Fibroblast of pulmonary artery (primary cell): ENCODE measurements around the gene RCAN1.

Experiments
- DNase-seq: peaks from one replicate; pipeline ENCODE4 v3.0.0-alpha.2; 2010; ENCODE audit warnings: low read depth
- H3K4me3 ChIP-seq: replicated peaks from 2 replicates; pipeline ENCODE4 v1.5.1; 2011; ENCODE audit warnings: low read depth, mild to moderate bottlenecking, control low read depth, low read length, moderate library complexity
- TF ChIP-seq, protein P1 (sequence below): IDR thresholded peaks from 2 replicates; pipeline ENCODE4 v1.5.1; 2011; ENCODE audit warnings: mild to moderate bottlenecking, control low read depth, low read length, inconsistent platforms; ENCODE audit errors: missing control alignments

RCAN1 gene

DNA sequence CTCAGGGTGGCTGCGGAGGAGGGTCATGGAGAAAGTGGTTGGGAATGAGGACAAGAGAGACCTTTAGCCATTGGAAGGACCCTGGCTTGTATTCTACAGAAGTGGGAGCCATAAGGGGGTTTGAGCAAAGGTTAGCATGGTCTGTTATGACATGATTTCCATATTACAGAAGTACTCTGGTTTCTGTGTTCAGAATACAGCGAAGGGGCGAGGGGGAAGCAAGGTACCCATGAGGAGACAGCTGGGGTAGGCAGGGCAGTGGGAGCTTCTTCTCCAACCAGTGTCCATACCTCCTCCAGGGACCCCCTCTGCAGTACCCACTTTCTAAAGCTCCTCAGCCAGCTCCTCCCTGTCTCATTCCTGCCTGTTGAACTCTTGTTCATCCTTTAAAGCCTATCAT lies 81.0 kb downstream of the RCAN1 start:
- TF ChIP-seq, protein P1, sequence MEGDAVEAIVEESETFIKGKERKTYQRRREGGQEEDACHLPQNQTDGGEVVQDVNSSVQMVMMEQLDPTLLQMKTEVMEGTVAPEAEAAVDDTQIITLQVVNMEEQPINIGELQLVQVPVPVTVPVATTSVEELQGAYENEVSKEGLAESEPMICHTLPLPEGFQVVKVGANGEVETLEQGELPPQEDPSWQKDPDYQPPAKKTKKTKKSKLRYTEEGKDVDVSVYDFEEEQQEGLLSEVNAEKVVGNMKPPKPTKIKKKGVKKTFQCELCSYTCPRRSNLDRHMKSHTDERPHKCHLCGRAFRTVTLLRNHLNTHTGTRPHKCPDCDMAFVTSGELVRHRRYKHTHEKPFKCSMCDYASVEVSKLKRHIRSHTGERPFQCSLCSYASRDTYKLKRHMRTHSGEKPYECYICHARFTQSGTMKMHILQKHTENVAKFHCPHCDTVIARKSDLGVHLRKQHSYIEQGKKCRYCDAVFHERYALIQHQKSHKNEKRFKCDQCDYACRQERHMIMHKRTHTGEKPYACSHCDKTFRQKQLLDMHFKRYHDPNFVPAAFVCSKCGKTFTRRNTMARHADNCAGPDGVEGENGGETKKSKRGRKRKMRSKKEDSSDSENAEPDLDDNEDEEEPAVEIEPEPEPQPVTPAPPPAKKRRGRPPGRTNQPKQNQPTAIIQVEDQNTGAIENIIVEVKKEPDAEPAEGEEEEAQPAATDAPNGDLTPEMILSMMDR, result no peak
- H3K4me3 ChIP-seq, result no peak overlapping the region
- no peak for DNase-seq

DNA sequence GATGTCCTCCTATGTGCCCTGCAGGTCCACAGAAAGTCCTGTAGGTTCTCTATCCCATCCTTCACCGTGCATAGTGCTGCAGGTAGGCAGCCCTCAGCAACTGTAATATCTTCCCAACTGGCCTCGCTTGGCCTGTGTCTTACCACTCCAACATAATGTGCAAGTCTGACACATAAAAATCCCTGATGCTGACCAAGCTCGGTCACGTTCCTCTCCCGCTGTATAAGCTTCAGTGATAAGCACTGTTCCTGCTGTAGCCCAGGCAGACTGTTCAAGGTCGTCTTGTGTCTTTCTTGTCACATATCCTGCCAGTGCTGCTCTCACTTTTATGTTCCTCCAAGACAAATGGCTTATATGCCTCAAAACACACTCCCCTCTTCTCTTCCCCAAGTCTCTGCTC lies 83.5 kb downstream of the RCAN1 start:
- H3K4me3 ChIP-seq, result no peak overlapping the region
- no peak for DNase-seq
- TF ChIP-seq, protein P1, result no peak

DNA sequence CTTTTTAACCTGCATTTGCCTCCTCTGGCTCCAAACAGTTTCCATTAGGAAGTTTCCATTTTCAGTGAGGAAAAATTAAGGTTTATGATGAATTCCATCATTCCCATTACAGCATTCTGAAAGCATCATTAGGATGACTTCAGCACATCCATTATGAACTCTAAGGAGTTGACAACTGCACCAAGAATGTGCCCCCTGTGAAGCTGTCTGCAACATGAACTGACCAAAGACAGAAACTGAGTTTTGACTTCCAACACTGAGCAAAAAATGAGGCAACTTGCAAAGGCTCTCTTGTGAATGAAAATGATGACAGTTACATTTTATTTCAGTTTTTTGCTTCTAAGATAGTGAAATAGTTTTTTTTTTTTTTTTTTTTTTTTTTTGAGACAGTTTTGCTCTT lies 84.7 kb downstream of the RCAN1 start:
- H3K4me3 ChIP-seq, result no peak overlapping the region
- peak; percentile 49 for DNase-seq
- TF ChIP-seq, protein P1, result no peak

DNA sequence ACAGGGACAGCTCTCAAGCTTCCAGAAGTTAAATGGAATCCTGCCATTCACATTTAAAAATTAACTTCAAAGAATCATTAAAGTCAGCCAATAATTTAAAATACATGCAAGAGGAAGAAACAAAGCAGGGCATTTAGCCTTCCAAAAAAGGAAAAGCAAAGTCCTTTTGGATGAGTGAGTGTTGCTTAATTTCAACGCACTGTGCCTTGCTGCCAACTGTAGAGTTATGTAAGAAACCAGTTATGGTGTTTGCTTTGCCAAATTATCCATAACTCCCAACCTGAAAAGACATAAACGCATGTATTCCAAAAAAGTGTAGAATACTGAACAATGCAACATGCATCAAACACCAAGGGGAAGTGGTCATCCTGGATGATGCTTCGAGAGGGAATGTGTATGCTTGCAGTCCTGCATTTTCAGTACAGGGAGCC lies 86.8 kb downstream of the RCAN1 start:
- TF ChIP-seq, protein P1, result no peak
- peak; percentile 56 for DNase-seq

DNA sequence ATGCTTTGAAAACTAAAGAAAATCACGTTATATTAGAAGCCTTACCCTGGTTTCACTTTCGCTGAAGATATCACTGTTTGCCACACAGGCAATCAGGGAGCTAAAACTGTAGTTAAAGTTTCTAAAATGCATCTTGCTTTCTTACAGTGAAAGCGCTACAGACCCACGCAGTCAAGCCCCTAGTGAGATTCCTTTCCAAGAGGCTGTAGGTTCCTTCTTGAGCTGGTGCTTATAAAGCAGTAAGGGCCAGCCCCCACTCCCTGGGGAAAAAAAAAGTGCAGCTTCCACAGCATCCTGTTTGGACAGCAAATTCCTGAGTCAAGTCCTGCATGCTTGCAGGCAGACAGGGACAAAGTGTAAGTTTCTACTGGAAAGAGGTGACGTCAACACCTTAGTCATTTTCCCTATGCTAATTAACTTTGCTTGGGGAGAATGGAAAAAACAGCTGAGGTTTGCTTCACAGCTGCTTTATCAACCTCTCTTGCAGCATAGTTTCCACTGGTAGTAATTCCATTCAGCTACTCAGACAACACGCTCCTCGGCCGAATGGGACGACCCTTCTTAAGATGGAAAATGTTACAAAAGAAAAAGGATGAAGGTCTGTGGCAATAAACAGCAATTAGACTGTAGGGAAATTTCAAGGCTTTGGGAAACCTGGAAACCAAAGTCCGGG lies 88.2 kb downstream of the RCAN1 start:
- TF ChIP-seq, protein P1, result no peak
- peak overlapping the region; percentile 65 for H3K4me3 ChIP-seq
- peak; percentile 100 for DNase-seq

More for the DNA sequence above, 86.8 kb downstream of the RCAN1 start:
- no peak overlapping the region for H3K4me3 ChIP-seq

DNA sequence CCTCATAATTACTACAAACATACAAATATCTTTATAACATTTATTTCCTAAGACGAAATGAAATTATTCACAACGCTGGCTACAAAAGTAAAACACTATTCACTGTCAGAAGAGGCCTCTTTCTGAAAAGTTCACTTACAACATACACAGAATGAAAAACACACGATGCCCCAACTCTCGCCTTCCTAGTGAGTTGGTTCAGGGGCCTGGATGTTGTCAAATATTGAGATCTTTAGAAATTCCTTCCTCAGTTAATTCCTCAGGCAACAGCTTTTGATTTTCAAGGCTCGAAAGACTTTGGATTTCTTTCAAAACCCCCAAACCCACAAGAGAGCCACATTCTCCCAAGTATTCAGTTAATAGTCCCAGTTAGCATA lies 88.7 kb downstream of the RCAN1 start:
- peak overlapping the region; percentile 65 for H3K4me3 ChIP-seq
- TF ChIP-seq, protein P1, result no peak
- peak; percentile 50 for DNase-seq
